LHCN-M2 (cell line): ENCODE measurements around the gene SPOCK2. TPM values are rescaled to one million over a fixed set of nuclear protein-coding genes. Genes with fewer than 3 reads are reported as not detected.
"Not testable (repeated sequence)": the region's sequence is repeated elsewhere in the genome, so short reads cannot be mapped to it uniquely, and the experiment has no call there.

Experiments used
- DNase-seq: peaks from one replicate; pipeline ENCODE4 v3.0.0-alpha.2; 2012; ENCODE audit warnings: low read depth
- total RNA-seq: library from RNA; depleted of rRNA; stranded (reverse); fragments of >200 nt; gene quantifications from 2 replicates; pipeline ENCODE4 v1.2.3, GENCODE V29; 2014

The SPOCK2 gene
- total RNA-seq, 1 experiment from 2014 or later, result 0.29 TPM

- not testable (repeated sequence) for DNase-seq
These were observed 19.6 kb upstream of the SPOCK2 start for GRCh38 chr10:72108004-72108370.

- peak; percentile 22 for DNase-seq
These were observed 19.1 kb upstream of the SPOCK2 start for GRCh38 chr10:72107325-72108003.

- no peak for DNase-seq
These were observed 18.5 kb upstream of the SPOCK2 start for GRCh38 chr10:72106896-72107295.

- no peak for DNase-seq
These were observed 18.0 kb upstream of the SPOCK2 start for GRCh38 chr10:72106154-72106849.

GRCh38 chr10:72105710-72106109, 17.4 kb upstream of the SPOCK2 start:
- no peak for DNase-seq

- no peak for DNase-seq
These were observed 16.7 kb upstream of the SPOCK2 start for GRCh38 chr10:72105098-72105475.

GRCh38 chr10:72104472-72105097, 16.2 kb upstream of the SPOCK2 start:
- peak; percentile 15 for DNase-seq

- DNase-seq, result no peak
These were observed 11.2 kb upstream of the SPOCK2 start for GRCh38 chr10:72099600-72099921.

GRCh38 chr10:72098836-72099599, 10.7 kb upstream of the SPOCK2 start:
- peak; percentile 29 for DNase-seq

GRCh38 chr10:72098301-72098835, 10.0 kb upstream of the SPOCK2 start:
- no peak for DNase-seq

- DNase-seq, result peak; percentile 90
These were observed 9.3 kb upstream of the SPOCK2 start for GRCh38 chr10:72097448-72098300.

- DNase-seq, result no peak
These were observed 8.0 kb upstream of the SPOCK2 start for GRCh38 chr10:72096115-72097000.

GRCh38 chr10:72095195-72095594, 6.8 kb upstream of the SPOCK2 start:
- no peak for DNase-seq

- DNase-seq, result no peak
These were observed 6.2 kb upstream of the SPOCK2 start for GRCh38 chr10:72094574-72094973.

- DNase-seq, result no peak
These were observed 5.1 kb upstream of the SPOCK2 start for GRCh38 chr10:72093450-72093849.

GRCh38 chr10:72092987-72093386, 4.6 kb upstream of the SPOCK2 start:
- DNase-seq, result no peak

GRCh38 chr10:72092171-72092924, 4.0 kb upstream of the SPOCK2 start:
- DNase-seq, result no peak

- DNase-seq, result no peak
These were observed 2.0 kb upstream of the SPOCK2 start for GRCh38 chr10:72090326-72090725.

- no peak for DNase-seq
These were observed 1.3 kb upstream of the SPOCK2 start for GRCh38 chr10:72089618-72090017.
